ENCODE measurements around the gene TM4SF20. TPM values are rescaled to one million over a fixed set of nuclear protein-coding genes. Genes with fewer than 3 reads are reported as not detected.

TM4SF20 gene
- total RNA-seq, 1 donor, result not detected

DNA sequence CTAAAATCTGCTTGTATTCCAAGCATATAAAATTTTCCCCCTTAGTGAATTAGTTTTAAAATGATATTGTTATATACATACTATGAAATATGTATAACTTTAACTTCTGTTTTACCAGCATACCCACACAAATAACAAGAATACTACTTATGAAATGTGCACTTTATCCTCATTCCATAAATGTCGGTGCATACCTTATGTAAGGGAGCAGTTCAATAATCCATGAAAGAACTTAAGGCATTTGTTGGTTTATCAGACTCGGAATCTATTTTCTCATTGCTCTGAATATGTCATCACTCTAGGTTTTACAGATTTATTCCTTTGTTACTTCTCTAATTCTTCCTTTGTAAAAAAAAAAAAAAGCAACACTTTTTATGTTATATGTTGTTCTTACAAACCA is 66.5 kb downstream of the TM4SF20 start:
- no peak overlapping the region for H3K4me3 ChIP-seq (ENCODE audit: low read depth, low read length)
- TF ChIP-seq CTCF (IDR thresholded peaks at IDR 0.05; ENCODE audit: insufficient read depth, low read length), result no peak
- no peak for DNase-seq (ENCODE audit: low read depth)

Other genes starting within 250 kb of the TM4SF20 start
- gene COL4A4, start 215.1 kb downstream of the TM4SF20 start, total RNA-seq (ENCODE audit: low replicate concordance), result 1.1 and 2.6 TPM in 2 replicates
- 0.08 and 1.3 TPM in 2 replicates for gene COL4A3, start 214.7 kb downstream of the TM4SF20 start, total RNA-seq (ENCODE audit: low replicate concordance)
- gene MFF, start 54.1 kb downstream of the TM4SF20 start, total RNA-seq (ENCODE audit: low replicate concordance), result 82.3 and 96.9 TPM in 2 replicates
- gene SCYGR1, start 8.6 kb upstream of the TM4SF20 start, total RNA-seq (ENCODE audit: low replicate concordance), result not detected in 2 replicates
- gene AGFG1, start 92.8 kb upstream of the TM4SF20 start, total RNA-seq (ENCODE audit: low replicate concordance), result 10.8 and 81.3 TPM in 2 replicates
- not detected in 2 replicates for gene SCYGR2, start 219.6 kb upstream of the TM4SF20 start, total RNA-seq (ENCODE audit: low replicate concordance)
- not detected in 2 replicates for gene SCYGR3, start 235.5 kb upstream of the TM4SF20 start, total RNA-seq (ENCODE audit: low replicate concordance)
- gene SCYGR4, start 238.2 kb upstream of the TM4SF20 start, total RNA-seq (ENCODE audit: low replicate concordance), result not detected in 2 replicates